Measurements from ENCODE around the gene HIGD2A. TPM values are rescaled to one million over a fixed set of nuclear protein-coding genes. Genes with fewer than 3 reads are reported as not detected.

The HIGD2A gene
- total RNA-seq, 2 donors from 2014 or later = 20.1 to 44.1 TPM

GRCh38 chr5:176361437-176362232 lies 26.9 kb upstream of the HIGD2A start, which contains the start of gene KIAA1191:
Gene KIAA1191, minus strand, starts transcription at chr5:176361764. Its CDS starts 2,256 bp downstream, at chr5:176359508.
- ATAC-seq = peak; percentile 98
- WGBS, 2 donors = 2 to 5% methylated on average over 10 to 54 of the region's 56 CpGs

GRCh38 chr5:176362233-176362490 lies 26.4 kb upstream of the HIGD2A start:
- H3K9me3 ChIP-seq = no peaks in the 10 kb centered on the region
- WGBS, 2 donors = 60 to 80% methylated on average over 8 of the region's 8 CpGs
- H3K4me1 ChIP-seq = peaks cover 28% of the 10 kb centered on the region
- H3K27me3 ChIP-seq = no peaks in the 10 kb centered on the region
- H3K27ac ChIP-seq = peak overlapping the region in 1 of 4 donors; percentile 81
- no peaks in the 10 kb centered on the region for H3K36me3 ChIP-seq (replicated peaks in 1 of 2; ENCODE audit: insufficient read depth in 1 of 2, low read depth in 2 of 2)
- intact Hi-C loops (cut with DNase I) = no loop called here
- TF ChIP-seq, protein P1, sequence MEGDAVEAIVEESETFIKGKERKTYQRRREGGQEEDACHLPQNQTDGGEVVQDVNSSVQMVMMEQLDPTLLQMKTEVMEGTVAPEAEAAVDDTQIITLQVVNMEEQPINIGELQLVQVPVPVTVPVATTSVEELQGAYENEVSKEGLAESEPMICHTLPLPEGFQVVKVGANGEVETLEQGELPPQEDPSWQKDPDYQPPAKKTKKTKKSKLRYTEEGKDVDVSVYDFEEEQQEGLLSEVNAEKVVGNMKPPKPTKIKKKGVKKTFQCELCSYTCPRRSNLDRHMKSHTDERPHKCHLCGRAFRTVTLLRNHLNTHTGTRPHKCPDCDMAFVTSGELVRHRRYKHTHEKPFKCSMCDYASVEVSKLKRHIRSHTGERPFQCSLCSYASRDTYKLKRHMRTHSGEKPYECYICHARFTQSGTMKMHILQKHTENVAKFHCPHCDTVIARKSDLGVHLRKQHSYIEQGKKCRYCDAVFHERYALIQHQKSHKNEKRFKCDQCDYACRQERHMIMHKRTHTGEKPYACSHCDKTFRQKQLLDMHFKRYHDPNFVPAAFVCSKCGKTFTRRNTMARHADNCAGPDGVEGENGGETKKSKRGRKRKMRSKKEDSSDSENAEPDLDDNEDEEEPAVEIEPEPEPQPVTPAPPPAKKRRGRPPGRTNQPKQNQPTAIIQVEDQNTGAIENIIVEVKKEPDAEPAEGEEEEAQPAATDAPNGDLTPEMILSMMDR (IDR thresholded peaks at IDR 0.05) = no peak
- no peak for TF ChIP-seq POLR2A (IDR thresholded peaks at IDR 0.05)
- ATAC-seq (no peak), DNase-seq (no peak)
- H3K4me3 ChIP-seq = no peak overlapping the region

More at GRCh38 chr5:176361437-176362232, 26.9 kb upstream of the HIGD2A start, which contains the start of gene KIAA1191:
- H3K36me3 ChIP-seq (replicated peaks in 1 of 2; ENCODE audit: insufficient read depth in 1 of 2, low read depth in 2 of 2) = no peaks in the 10 kb centered on the region
- no peaks in the 10 kb centered on the region for H3K27me3 ChIP-seq
- H3K4me1 ChIP-seq = peaks cover 28% of the 10 kb centered on the region
- peak; percentile 87 to 96 (median 95) for TF ChIP-seq POLR2A (IDR thresholded peaks at IDR 0.05)
- TF ChIP-seq, protein P1 (IDR thresholded peaks at IDR 0.05) = peak in 4 of 7 experiments; percentile 10 to 37 (median 34)
- no peaks in the 10 kb centered on the region for H3K9me3 ChIP-seq
- peak within 1 kb of the TSS; percentile 68 to 99 for H3K4me3 ChIP-seq
- intact Hi-C loops (cut with DNase I) = no loop called here
- peak within 1 kb of the TSS; percentile 59 to 90 (median 81) for H3K27ac ChIP-seq
- DNase-seq = peak; percentile 92 to 96 (median 94)

- ATAC-seq (no peak), DNase-seq (no peak)
- Histone ChIP-seq H3K4me1 (peaks cover 23% of the 10 kb centered on the region), H3K36me3 (replicated peaks in 1 of 2; ENCODE audit: insufficient read depth in 1 of 2, low read depth in 2 of 2) (no peaks in the 10 kb centered on the region), H3K4me3 (peak overlapping the region; percentile 36 to 52), H3K27ac (peak overlapping the region in 1 of 4 donors; percentile 29), H3K27me3 (no peaks in the 10 kb centered on the region), H3K9me3 (no peaks in the 10 kb centered on the region)
- TF ChIP-seq, protein P1 (IDR thresholded peaks at IDR 0.05) = no peak
- no peak for TF ChIP-seq POLR2A (IDR thresholded peaks at IDR 0.05)
- WGBS, 2 donors = 16 to 25% methylated on average over 9 to 28 of the region's 28 CpGs
- intact Hi-C loops (cut with DNase I) = no loop called here
Observed at GRCh38 chr5:176364765-176365350, 23.7 kb upstream of the HIGD2A start.

- Histone ChIP-seq H3K27ac (peak within 1 kb of the TSS in 1 of 4 donors; percentile 29), H3K36me3 (replicated peaks in 1 of 2; ENCODE audit: insufficient read depth in 1 of 2, low read depth in 2 of 2) (no peaks in the 10 kb centered on the region), H3K9me3 (no peaks in the 10 kb centered on the region), H3K27me3 (no peaks in the 10 kb centered on the region), H3K4me1 (peaks cover 17% of the 10 kb centered on the region), H3K4me3 (peak within 1 kb of the TSS; percentile 36 to 52)
- DNase-seq (peak in 3 of 4 donors; percentile 10 to 34 (median 25)), ATAC-seq (no peak)
- WGBS, 2 donors = 1% methylated on average over 71 of the region's 108 CpGs; no CpG with 5 or more reads in 1 of the 2 donors
- intact Hi-C loops (cut with DNase I) = no loop called here
- TF ChIP-seq, protein P1 (IDR thresholded peaks at IDR 0.05) = no peak
- no peak for TF ChIP-seq POLR2A (IDR thresholded peaks at IDR 0.05)
Observed at GRCh38 chr5:176365351-176366231, 23.0 kb upstream of the HIGD2A start, which contains the start of gene ARL10. Gene ARL10, plus strand, starts transcription at chr5:176365487. Its CDS starts 77 bp downstream, at chr5:176365564.

Measured in body of pancreas (tissue), 4 donors.